ENCODE results near the gene DNMT3A. TPM values are rescaled to one million over a fixed set of nuclear protein-coding genes. Genes with fewer than 3 reads are reported as not detected.

DNMT3A gene
- total RNA-seq, 2 donors from 2014 or later = 8.9 to 32.2 TPM

GRCh38 chr2:25306777-25307368, 34.9 kb downstream of the DNMT3A start:
- H3K4me3 Mint-ChIP-seq = no peak overlapping the region
- no peak for ATAC-seq
- peaks cover 23 to 54% of the 10 kb centered on the region in 2 donors for H3K4me1 Mint-ChIP-seq (ENCODE audit: low read depth in 2 of 2)
- no peaks in the 10 kb centered on the region for H3K9me3 Mint-ChIP-seq
- H3K36me3 Mint-ChIP-seq = peaks cover 2% of the 10 kb centered on the region
- DNase-seq (ENCODE audit: low spot score) = no peak
- H3K27me3 Mint-ChIP-seq = peaks cover 0 to 9% of the 10 kb centered on the region in 2 donors
- H3K27ac Mint-ChIP-seq = no peak overlapping the region

- Mint-ChIP-seq H3K9me3 (no peaks in the 10 kb centered on the region), H3K27ac (no peak overlapping the region), H3K36me3 (peaks cover 4% of the 10 kb centered on the region), H3K4me3 (no peak overlapping the region), H3K27me3 (peaks cover 0 to 10% of the 10 kb centered on the region in 2 donors), H3K4me1 (ENCODE audit: low read depth in 2 of 2) (peaks cover 31 to 61% of the 10 kb centered on the region in 2 donors)
- ATAC-seq (no peak), DNase-seq (ENCODE audit: low spot score) (no peak)
These were observed 36.0 kb downstream of the DNMT3A start for GRCh38 chr2:25305775-25306174.

GRCh38 chr2:25304826-25305596, 36.7 kb downstream of the DNMT3A start:
- Mint-ChIP-seq H3K4me3 (peak overlapping the region; percentile 7), H3K4me1 (ENCODE audit: low read depth in 2 of 2) (peaks cover 26 to 57% of the 10 kb centered on the region in 2 donors), H3K36me3 (peaks cover 4% of the 10 kb centered on the region), H3K27ac (peak overlapping the region in 1 of 2 donors; percentile 62), H3K27me3 (peaks cover 0 to 10% of the 10 kb centered on the region in 2 donors), H3K9me3 (no peaks in the 10 kb centered on the region)
- DNase-seq (ENCODE audit: low spot score) (no peak), ATAC-seq (no peak)

- peaks cover 4% of the 10 kb centered on the region for H3K36me3 Mint-ChIP-seq
- no peak for DNase-seq (ENCODE audit: low spot score)
- peaks cover 0 to 10% of the 10 kb centered on the region in 2 donors for H3K27me3 Mint-ChIP-seq
- peak overlapping the region; percentile 7 for H3K4me3 Mint-ChIP-seq
- peak overlapping the region in 1 of 2 donors; percentile 62 for H3K27ac Mint-ChIP-seq
- H3K4me1 Mint-ChIP-seq (ENCODE audit: low read depth in 2 of 2) = peaks cover 26 to 54% of the 10 kb centered on the region in 2 donors
- no peak for ATAC-seq
- H3K9me3 Mint-ChIP-seq = no peaks in the 10 kb centered on the region
These were observed 37.4 kb downstream of the DNMT3A start for GRCh38 chr2:25304321-25304720.

- peaks cover 26 to 49% of the 10 kb centered on the region in 2 donors for H3K4me1 Mint-ChIP-seq (ENCODE audit: low read depth in 2 of 2)
These were observed 38.0 kb downstream of the DNMT3A start for GRCh38 chr2:25303633-25304236.

GRCh38 chr2:25302758-25303375, 38.9 kb downstream of the DNMT3A start:
- ATAC-seq (no peak), DNase-seq (ENCODE audit: low spot score) (no peak)
- peaks cover 0 to 13% of the 10 kb centered on the region in 2 donors for H3K27me3 Mint-ChIP-seq
- H3K27ac Mint-ChIP-seq = no peak overlapping the region
- H3K4me3 Mint-ChIP-seq = no peak overlapping the region
- peaks cover 4% of the 10 kb centered on the region for H3K36me3 Mint-ChIP-seq
- peaks cover 26 to 44% of the 10 kb centered on the region in 2 donors for H3K4me1 Mint-ChIP-seq (ENCODE audit: low read depth in 2 of 2)
- no peaks in the 10 kb centered on the region for H3K9me3 Mint-ChIP-seq

More at GRCh38 chr2:25303633-25304236, 38.0 kb downstream of the DNMT3A start:
- no peak overlapping the region for H3K4me3 Mint-ChIP-seq
- peaks cover 4% of the 10 kb centered on the region for H3K36me3 Mint-ChIP-seq
- DNase-seq (ENCODE audit: low spot score) (no peak), ATAC-seq (no peak)
- H3K27me3 Mint-ChIP-seq = peaks cover 0 to 10% of the 10 kb centered on the region in 2 donors
- no peaks in the 10 kb centered on the region for H3K9me3 Mint-ChIP-seq
- no peak overlapping the region for H3K27ac Mint-ChIP-seq

- Mint-ChIP-seq H3K4me1 (ENCODE audit: low read depth in 2 of 2) (peaks cover 26 to 44% of the 10 kb centered on the region in 2 donors), H3K4me3 (peak overlapping the region; percentile 68), H3K36me3 (peaks cover 4% of the 10 kb centered on the region), H3K27me3 (peaks cover 0 to 13% of the 10 kb centered on the region in 2 donors), H3K9me3 (no peaks in the 10 kb centered on the region), H3K27ac (peak overlapping the region; percentile 84)
- DNase-seq (ENCODE audit: low spot score) (peak; percentile 90), ATAC-seq (peak; percentile 96 to 97)
These were observed 40.0 kb downstream of the DNMT3A start for GRCh38 chr2:25301453-25302352.

- Mint-ChIP-seq H3K27ac (no peak overlapping the region), H3K27me3 (peaks cover 0 to 8% of the 10 kb centered on the region in 2 donors), H3K9me3 (no peaks in the 10 kb centered on the region), H3K4me1 (ENCODE audit: low read depth in 2 of 2) (peaks cover 35 to 43% of the 10 kb centered on the region in 2 donors), H3K4me3 (no peak overlapping the region), H3K36me3 (peaks cover 4% of the 10 kb centered on the region)
- ATAC-seq (no peak), DNase-seq (ENCODE audit: low spot score) (no peak)
These were observed 41.7 kb downstream of the DNMT3A start for GRCh38 chr2:25300001-25300400.

GRCh38 chr2:25298776-25299431, 42.8 kb downstream of the DNMT3A start:
- DNase-seq (ENCODE audit: low spot score) = no peak
- no peak overlapping the region for H3K27ac Mint-ChIP-seq
- H3K4me1 Mint-ChIP-seq (ENCODE audit: low read depth in 2 of 2) = peaks cover 40 to 44% of the 10 kb centered on the region in 2 donors
- no peak overlapping the region for H3K4me3 Mint-ChIP-seq
- H3K9me3 Mint-ChIP-seq = no peaks in the 10 kb centered on the region
- ATAC-seq = no peak
- H3K36me3 Mint-ChIP-seq = peaks cover 4% of the 10 kb centered on the region
- H3K27me3 Mint-ChIP-seq = peaks cover 0 to 8% of the 10 kb centered on the region in 2 donors

GRCh38 chr2:25297738-25298137, 44.0 kb downstream of the DNMT3A start:
- DNase-seq (ENCODE audit: low spot score) = no peak
- peaks cover 0 to 8% of the 10 kb centered on the region in 2 donors for H3K27me3 Mint-ChIP-seq
- peaks cover 4% of the 10 kb centered on the region for H3K36me3 Mint-ChIP-seq
- no peaks in the 10 kb centered on the region for H3K9me3 Mint-ChIP-seq
- H3K27ac Mint-ChIP-seq = no peak overlapping the region
- peaks cover 41 to 45% of the 10 kb centered on the region in 2 donors for H3K4me1 Mint-ChIP-seq (ENCODE audit: low read depth in 2 of 2)
- no peak overlapping the region for H3K4me3 Mint-ChIP-seq
- no peak for ATAC-seq

- Mint-ChIP-seq H3K36me3 (no peaks in the 10 kb centered on the region), H3K27me3 (peaks cover 0 to 2% of the 10 kb centered on the region in 2 donors), H3K4me3 (peak overlapping the region; percentile 90), H3K9me3 (no peaks in the 10 kb centered on the region), H3K27ac (peak overlapping the region; percentile 75 to 87), H3K4me1 (ENCODE audit: low read depth in 2 of 2) (peaks cover 32 to 34% of the 10 kb centered on the region in 2 donors)
- DNase-seq (ENCODE audit: low spot score) (no peak), ATAC-seq (peak; percentile 1 to 18)
These were observed 46.1 kb downstream of the DNMT3A start for GRCh38 chr2:25295621-25296020.
